GM12878 (cell line): ENCODE measurements around the gene ZFP64. TPM values are rescaled to one million over a fixed set of nuclear protein-coding genes. Genes with fewer than 3 reads are reported as not detected.

ENCODE experiments used
- CBX5 ChIP-seq: sonication (generic); IDR thresholded peaks from 2 replicates; pipeline ENCODE4 v1.6.1; 2016; ENCODE audit warnings: low read depth, moderate library complexity, mild to moderate bottlenecking, inconsistent platforms
- CHD1 ChIP-seq: IDR thresholded peaks from 2 replicates; pipeline ENCODE4 v1.6.1; 2012; ENCODE audit warnings: low read depth, low read length, improper control_type of control experiment
- ESRRA ChIP-seq: IDR thresholded peaks from 2 replicates; pipeline ENCODE4 v1.6.1; 2012; ENCODE audit warnings: mild to moderate bottlenecking, low read length, improper control_type of control experiment
- JUND ChIP-seq: IDR thresholded peaks from 2 replicates; pipeline ENCODE4 v1.6.1; 2012; ENCODE audit warnings: low read depth, mild to moderate bottlenecking, low read length, improper control_type of control experiment, moderate library complexity
- MYC ChIP-seq: IDR thresholded peaks from 2 replicates; pipeline ENCODE4 v1.6.1; 2011; ENCODE audit warnings: mild to moderate bottlenecking, low read length, moderate library complexity, inconsistent platforms; ENCODE audit not compliant: insufficient read depth, insufficient replicate concordance, insufficient read length, severe bottlenecking
- RAD21 ChIP-seq: IDR thresholded peaks from 2 replicates; pipeline ENCODE4 v1.6.1; 2011; ENCODE audit warnings: mild to moderate bottlenecking, low read depth, low read length, moderate library complexity; ENCODE audit not compliant: insufficient read depth
- SRF ChIP-seq, 2 experiments: IDR thresholded peaks; 2 replicates each; pipeline ENCODE4 v1.6.1; 2011; ENCODE audit warnings: low read depth in 2 of 2, low read length in 2 of 2, mild to moderate bottlenecking in 1 of 2, moderate library complexity in 1 of 2
- TCF12 ChIP-seq: IDR thresholded peaks from 2 replicates; pipeline ENCODE4 v1.6.1; 2011; ENCODE audit warnings: low read depth, mild to moderate bottlenecking, low read length
- TCF7 ChIP-seq: IDR thresholded peaks from 2 replicates; pipeline ENCODE4 v1.6.1; 2014; ENCODE audit warnings: antibody characterized with exemption, borderline replicate concordance
- ZNF217 ChIP-seq: fragments of 450-650 bp; IDR thresholded peaks from 2 replicates; pipeline ENCODE4 v1.6.1; 2017; ENCODE audit warnings: antibody characterized with exemption, mild to moderate bottlenecking
- polyA plus RNA-seq, 11 experiments: library from polyadenylated mRNA; depleted of rRNA in 4 of 11; unstranded in 6 of 11; stranded (reverse) in 5 of 11; fragments of >200 nt; fragmentation: Nextera tagmentation in 4 of 11; fragmentation: Illumina TruSeq in 1 of 11; extraction: Ambion mirVana in 4 of 11; extraction: Trizol in 1 of 11; gene quantifications; 1 replicate in 1 of 11; 2 replicates in 10 of 11; pipeline versions ENCODE4 v1.2.1 to v1.2.3, GENCODE V29; 2011 to 2016; ENCODE audit warnings: inconsistent platforms in 2 of 11, missing spikeins in 2 of 11, low read depth in 1 of 11
- total RNA-seq, 4 experiments: library from RNA; depleted of rRNA in 3 of 4; stranded (reverse); fragments of >200 nt in 3 of 4; fragmentation: Illumina TruSeq in 1 of 4; extraction: Trizol in 1 of 4; gene quantifications; 2 replicates each; pipeline versions ENCODE4 v1.2.1 to v1.2.3, GENCODE V29; 2013 to 2021
- TF ChIP-seq, protein P1 (sequence below): fragments of 450-650 bp; IDR thresholded peaks from 2 replicates; pipeline ENCODE4 v1.6.1; 2017; ENCODE audit warnings: mild to moderate bottlenecking, moderate library complexity
- TF ChIP-seq, protein P2 (sequence below): IDR thresholded peaks from 2 replicates; pipeline ENCODE4 v1.6.1; 2011; ENCODE audit warnings: low read depth, low read length, improper control_type of control experiment, borderline replicate concordance
- TF ChIP-seq, protein P3 (sequence below): fragments of 450-650 bp; IDR thresholded peaks from 2 replicates; pipeline ENCODE4 v1.6.1; 2018; ENCODE audit warnings: mild to moderate bottlenecking, low read depth, moderate library complexity; ENCODE audit not compliant: partially characterized antibody

Gene ZFP64
- total and polyA plus RNA-seq, 10 of the 15 experiments (the other 5 are each of a cell fraction or from before 2014, with no cell fraction given): 2.3 to 21.8 (median 11.8) TPM

GRCh38 chr20:52124821-52125220 lies 66.8 kb downstream of the ZFP64 start (continued):
- TF ChIP-seq, protein P1, sequence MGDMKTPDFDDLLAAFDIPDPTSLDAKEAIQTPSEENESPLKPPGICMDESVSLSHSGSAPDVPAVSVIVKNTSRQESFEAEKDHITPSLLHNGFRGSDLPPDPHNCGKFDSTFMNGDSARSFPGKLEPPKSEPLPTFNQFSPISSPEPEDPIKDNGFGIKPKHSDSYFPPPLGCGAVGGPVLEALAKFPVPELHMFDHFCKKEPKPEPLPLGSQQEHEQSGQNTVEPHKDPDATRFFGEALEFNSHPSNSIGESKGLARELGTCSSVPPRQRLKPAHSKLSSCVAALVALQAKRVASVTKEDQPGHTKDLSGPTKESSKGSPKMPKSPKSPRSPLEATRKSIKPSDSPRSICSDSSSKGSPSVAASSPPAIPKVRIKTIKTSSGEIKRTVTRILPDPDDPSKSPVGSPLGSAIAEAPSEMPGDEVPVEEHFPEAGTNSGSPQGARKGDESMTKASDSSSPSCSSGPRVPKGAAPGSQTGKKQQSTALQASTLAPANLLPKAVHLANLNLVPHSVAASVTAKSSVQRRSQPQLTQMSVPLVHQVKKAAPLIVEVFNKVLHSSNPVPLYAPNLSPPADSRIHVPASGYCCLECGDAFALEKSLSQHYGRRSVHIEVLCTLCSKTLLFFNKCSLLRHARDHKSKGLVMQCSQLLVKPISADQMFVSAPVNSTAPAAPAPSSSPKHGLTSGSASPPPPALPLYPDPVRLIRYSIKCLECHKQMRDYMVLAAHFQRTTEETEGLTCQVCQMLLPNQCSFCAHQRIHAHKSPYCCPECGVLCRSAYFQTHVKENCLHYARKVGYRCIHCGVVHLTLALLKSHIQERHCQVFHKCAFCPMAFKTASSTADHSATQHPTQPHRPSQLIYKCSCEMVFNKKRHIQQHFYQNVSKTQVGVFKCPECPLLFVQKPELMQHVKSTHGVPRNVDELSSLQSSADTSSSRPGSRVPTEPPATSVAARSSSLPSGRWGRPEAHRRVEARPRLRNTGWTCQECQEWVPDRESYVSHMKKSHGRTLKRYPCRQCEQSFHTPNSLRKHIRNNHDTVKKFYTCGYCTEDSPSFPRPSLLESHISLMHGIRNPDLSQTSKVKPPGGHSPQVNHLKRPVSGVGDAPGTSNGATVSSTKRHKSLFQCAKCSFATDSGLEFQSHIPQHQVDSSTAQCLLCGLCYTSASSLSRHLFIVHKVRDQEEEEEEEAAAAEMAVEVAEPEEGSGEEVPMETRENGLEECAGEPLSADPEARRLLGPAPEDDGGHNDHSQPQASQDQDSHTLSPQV: no peak
- TF ChIP-seq, protein P2, sequence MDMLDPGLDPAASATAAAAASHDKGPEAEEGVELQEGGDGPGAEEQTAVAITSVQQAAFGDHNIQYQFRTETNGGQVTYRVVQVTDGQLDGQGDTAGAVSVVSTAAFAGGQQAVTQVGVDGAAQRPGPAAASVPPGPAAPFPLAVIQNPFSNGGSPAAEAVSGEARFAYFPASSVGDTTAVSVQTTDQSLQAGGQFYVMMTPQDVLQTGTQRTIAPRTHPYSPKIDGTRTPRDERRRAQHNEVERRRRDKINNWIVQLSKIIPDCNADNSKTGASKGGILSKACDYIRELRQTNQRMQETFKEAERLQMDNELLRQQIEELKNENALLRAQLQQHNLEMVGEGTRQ: no peak
- TF ChIP-seq CHD1: no peak
- TF ChIP-seq, protein P3, sequence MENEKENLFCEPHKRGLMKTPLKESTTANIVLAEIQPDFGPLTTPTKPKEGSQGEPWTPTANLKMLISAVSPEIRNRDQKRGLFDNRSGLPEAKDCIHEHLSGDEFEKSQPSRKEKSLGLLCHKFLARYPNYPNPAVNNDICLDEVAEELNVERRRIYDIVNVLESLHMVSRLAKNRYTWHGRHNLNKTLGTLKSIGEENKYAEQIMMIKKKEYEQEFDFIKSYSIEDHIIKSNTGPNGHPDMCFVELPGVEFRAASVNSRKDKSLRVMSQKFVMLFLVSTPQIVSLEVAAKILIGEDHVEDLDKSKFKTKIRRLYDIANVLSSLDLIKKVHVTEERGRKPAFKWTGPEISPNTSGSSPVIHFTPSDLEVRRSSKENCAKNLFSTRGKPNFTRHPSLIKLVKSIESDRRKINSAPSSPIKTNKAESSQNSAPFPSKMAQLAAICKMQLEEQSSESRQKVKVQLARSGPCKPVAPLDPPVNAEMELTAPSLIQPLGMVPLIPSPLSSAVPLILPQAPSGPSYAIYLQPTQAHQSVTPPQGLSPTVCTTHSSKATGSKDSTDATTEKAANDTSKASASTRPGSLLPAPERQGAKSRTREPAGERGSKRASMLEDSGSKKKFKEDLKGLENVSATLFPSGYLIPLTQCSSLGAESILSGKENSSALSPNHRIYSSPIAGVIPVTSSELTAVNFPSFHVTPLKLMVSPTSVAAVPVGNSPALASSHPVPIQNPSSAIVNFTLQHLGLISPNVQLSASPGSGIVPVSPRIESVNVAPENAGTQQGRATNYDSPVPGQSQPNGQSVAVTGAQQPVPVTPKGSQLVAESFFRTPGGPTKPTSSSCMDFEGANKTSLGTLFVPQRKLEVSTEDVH: no peak
- TF ChIP-seq JUND: no peak
- TF ChIP-seq RAD21: no peak
- TF ChIP-seq TCF12: no peak
- TF ChIP-seq TCF7: no peak
- no peak for TF ChIP-seq SRF (IDR thresholded peaks at IDR 0.05; ENCODE audit: low read depth in 2 of 2, low read length in 2 of 2)
- no peak for TF ChIP-seq CBX5
- TF ChIP-seq ZNF217: no peak
- no peak for TF ChIP-seq ESRRA
- TF ChIP-seq MYC: no peak
